ENCODE data around the gene BAG3. TPM values are rescaled to one million over a fixed set of nuclear protein-coding genes. Genes with fewer than 3 reads are reported as not detected.
"Not testable (repeated sequence)": the region's sequence is repeated elsewhere in the genome, so short reads cannot be mapped to it uniquely, and the experiment has no call there.

The BAG3 gene
- total RNA-seq, 1 donor from 2014 or later = 24.6 TPM

DNA sequence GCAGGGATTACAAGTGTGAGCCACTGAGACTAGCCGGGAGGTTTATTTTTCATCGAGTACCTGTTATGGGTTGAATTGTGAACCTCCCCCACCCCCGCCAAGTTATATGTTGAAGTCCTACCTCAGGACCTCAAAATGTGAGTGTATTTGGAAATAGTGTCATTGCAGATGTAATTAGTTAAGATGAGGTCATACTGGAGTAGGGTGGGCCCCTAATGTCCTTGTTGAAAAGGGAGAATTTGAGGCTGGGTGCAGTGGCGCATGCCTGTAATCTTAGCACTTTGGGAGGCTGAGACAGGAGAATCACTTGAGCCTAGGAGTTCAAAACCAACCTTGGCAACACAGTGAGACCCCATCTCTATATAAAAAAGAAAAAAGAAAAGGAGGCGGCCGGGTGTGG lies 10.8 kb upstream of the BAG3 start:
- intact Hi-C loops (cut with micrococcal nuclease) = no loop called here

DNA sequence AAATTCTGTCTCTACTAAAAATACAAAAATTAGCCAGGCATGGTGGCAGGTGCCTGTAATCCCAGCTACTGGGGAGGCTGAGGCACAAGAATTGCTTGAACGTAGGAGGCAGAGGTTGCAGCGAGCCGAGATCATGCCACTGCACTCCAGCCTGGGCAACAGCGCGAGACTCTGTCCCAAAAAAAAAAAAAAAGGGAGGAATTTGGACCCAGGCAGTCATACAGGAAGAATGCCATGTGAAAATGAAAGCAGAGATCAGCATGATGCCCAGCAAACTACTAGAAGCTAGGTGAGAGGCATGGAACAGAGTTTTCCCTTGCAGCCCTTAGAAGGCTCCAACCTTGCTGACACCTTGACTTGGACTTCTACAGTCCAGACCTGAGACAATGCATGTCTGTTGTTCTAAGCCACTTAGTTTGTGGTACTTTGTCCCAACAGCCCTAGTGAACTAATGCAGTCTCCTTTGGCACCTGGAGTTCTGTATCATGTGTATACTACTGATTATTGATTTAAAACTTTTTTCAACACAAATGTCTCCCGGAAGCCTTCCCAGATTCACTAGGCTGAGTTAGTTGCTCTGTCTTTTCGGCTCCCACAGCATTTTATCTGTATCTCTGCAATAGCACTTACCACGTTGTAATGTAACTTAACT lies 10.2 kb upstream of the BAG3 start:
- intact Hi-C loops (cut with micrococcal nuclease) = no loop called here

DNA sequence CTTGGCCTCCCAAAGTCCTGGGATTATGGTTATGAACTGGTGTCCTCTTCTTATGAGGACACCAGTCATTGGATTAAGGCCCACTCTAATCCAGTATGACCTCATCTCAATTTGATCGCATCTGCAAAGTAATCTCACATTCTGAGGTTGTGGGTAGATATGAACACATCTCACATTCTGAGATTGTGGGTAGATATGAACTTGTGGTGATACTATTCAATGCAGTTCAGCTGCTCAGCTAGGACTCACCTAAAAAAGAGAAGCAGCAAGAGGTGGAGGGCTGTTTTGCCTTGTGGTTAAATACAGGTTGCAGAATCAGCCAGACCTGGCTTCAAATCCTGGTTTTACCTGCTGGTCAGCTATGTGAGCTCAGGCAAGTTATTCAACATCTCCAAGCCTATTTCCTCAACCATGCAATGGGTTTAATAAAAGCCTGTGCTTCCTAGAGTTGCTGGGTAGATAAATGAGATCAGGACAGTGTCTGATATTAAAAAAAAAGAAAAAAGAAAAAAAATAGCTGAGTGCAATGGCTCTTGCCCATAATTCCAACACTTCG lies 8.5 kb upstream of the BAG3 start:
- intact Hi-C loops (cut with micrococcal nuclease) = no loop called here

DNA sequence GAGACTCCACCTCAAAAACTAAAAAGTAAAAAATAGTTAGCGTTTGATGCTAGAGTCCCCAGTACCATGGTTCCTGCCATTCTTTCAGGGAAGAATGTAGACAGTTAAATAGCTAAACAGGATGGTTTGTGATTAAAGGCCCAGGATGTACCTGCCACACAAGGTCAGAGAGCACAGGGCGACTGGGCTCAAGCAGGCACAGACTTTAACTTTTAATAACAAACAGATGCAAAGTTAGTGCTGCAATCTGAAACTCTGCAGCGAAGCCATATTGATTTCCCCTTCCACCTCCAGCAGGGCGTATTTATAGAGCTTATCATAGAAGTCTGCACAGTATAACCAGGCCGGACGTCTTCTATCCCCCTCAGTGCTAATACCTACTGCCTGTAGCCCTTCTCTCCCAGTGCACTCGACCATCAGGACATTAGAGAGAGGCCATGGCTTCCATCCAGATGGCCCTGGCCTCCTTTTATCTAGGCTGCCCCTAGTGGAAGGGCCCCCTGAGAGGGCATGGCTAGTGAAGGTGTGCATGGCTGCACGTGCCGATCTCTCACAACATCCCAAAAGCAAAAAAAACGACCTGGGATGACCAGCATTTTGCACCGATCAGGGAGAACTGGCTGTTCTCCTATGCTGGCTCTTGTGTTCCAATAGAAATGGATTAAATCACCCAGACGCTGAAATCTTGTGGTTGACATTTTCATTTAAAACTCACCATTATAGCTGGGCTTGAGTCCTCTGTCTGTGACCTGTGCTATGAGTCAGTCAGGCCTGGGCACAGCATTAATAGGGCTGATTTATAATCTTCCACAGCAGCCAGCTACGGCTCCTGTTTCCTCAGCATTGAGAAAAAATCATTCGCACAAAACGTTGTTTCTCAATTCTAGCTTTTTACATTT lies 7.6 kb upstream of the BAG3 start:
- intact Hi-C loops (cut with micrococcal nuclease) = no loop called here

DNA sequence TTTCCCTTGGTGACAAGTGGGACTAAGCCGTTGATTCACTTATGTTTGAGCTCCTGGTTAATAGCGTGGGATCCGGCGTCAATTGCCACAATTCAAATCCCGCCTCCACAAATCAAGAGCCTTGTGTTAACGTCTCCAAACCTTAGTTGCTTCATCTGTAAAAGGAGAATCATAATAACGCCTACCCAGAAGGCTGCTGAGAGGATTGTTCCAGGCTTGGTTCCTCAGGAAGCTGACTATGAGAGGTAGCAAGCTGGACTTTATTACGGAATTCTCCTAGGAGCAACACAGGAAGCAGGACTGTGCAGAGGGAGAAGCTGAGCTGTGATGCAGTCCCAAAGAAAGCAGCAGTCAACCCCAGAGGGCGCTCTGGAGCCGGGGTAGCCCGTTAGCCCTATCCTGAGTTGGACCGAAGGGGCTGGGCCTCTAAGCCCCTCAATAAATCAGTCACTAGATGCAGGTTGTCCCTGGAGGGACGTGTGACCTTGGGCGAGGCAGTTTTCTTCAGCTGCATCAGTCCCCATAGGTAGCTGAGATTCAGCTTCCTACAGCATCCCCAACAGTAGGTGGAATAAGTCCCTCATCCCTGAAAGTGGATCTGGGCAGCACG lies 6.9 kb upstream of the BAG3 start:
- intact Hi-C loops (cut with micrococcal nuclease) = no loop called here

DNA sequence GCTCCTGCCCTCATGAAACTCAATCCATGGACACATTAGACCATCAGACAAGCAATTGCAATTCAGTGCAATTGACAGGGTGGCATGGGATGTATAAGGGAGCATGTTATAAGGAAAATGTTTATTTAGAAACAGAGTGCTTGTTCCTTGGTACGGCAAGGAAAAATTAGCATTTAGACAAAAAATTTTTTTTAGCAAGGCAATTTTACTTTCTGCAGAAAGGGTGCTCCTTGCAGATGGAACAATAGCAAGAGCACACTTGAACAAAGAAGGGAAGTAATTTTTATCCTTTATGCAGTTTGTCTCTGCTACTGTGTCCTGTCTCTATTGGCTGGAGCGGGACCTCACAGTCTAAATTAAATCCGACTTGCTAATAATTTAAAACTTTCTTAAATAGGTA lies 6.2 kb upstream of the BAG3 start:
- intact Hi-C loops (cut with micrococcal nuclease) = no loop called here

DNA sequence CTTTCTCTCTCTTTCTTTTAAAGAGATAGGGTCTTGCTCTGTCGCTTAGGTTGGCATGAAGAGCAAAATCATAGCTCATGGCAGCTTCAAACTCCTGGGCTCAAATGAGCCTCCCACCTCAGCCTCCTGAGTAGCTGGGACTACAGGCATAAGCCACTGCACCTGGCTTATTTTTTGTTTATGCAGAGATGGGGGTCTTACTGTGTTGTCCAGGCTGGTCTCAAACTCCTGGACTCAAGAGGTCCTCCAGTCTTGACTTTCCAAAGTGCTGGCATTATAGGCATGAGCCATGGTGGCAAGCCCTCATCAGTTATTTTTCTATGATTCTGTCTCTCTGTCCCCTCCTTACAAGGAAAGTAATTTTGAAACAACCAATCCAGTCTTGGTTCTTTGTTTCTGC lies 1.1 kb upstream of the BAG3 start:
- intact Hi-C loops (cut with micrococcal nuclease) = loop anchor here (2.0 kb wide), 5 partner anchors 343 to 895 kb away; partner anchors contain the start of genes CACUL1, DENND10 and NANOS1

DNA sequence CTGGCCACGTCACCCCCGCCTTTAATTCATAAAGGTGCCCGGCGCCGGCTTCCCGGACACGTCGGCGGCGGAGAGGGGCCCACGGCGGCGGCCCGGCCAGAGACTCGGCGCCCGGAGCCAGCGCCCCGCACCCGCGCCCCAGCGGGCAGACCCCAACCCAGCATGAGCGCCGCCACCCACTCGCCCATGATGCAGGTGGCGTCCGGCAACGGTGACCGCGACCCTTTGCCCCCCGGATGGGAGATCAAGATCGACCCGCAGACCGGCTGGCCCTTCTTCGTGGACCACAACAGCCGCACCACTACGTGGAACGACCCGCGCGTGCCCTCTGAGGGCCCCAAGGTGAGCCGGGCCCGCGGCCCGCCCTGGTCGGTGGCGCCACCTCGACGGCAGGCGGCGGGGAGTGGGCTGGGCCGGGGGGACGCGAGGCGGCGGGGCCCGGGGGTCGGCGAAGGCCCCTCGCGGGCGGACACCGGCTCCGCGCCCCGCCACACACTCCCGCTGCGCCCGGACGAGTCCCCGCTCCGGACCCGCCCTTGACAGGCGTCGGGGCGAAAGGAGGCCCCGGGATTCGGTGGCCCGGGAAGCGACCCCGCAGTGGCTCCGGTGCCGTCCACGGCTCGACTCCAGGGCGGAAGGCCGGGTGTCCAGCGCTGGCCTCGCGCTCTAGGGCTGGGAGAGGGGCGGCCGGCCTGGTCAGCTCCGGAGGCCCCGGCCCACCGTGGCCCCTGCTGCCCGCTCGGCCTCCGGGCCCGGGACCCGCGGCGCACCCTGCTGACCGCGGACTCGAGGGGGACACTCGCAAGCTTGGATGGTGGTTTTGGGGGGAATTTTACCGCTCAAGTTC lies 557 bp downstream of the BAG3 start:
- intact Hi-C loops (cut with micrococcal nuclease) = loop anchor here (1.0 to 2.0 kb wide), 15 partner anchors 54 to 897 kb away; partner anchors contain the start of genes CACUL1, DENND10, EIF3A and GRK5

DNA sequence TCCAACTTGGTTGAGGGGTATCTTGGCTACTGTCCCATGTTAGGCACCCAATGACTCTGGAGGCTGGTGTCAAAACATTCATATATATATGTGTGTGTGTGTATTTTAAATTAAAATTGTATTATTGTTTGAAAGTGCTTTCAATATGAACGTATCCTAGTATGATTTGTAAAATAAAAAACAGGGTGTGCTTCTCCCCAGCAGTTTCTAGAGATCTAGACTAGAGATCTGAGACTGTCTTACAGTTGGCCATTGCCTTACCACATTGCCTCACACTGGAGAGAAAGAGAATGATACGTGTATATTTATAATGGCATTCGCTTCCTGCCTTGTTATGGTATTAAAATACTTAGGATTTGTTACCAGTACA lies 1.2 kb downstream of the BAG3 start:
- intact Hi-C loops (cut with micrococcal nuclease) = loop anchor here (1.0 to 2.0 kb wide), 9 partner anchors 53 to 572 kb away; partner anchors contain the start of genes EIF3A, GRK5, MCMBP and PRDX3

DNA sequence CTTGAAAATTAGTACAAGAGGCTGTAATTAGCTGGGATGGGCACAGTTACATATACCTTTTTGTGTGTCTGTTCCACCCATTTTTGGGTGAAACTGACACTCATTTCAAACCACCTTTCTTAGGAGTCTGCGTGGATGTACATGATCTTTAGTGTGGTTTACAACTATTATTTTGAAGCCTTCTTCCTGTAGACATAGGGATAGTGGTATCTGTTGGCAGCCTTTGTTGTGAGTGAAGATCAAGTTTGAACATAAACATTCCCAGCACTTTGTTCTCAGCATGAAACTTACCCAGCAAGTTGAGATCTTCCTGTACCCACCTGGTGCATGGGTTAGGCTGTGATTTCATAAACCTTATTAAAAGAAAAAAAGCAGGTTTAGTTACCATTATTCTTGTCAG lies 2.0 kb downstream of the BAG3 start:
- intact Hi-C loops (cut with micrococcal nuclease) = loop anchor here (1.0 to 2.0 kb wide), 3 partner anchors 220 to 474 kb away; partner anchors contain the start of genes MCMBP, PRDX3 and SEC23IP

DNA sequence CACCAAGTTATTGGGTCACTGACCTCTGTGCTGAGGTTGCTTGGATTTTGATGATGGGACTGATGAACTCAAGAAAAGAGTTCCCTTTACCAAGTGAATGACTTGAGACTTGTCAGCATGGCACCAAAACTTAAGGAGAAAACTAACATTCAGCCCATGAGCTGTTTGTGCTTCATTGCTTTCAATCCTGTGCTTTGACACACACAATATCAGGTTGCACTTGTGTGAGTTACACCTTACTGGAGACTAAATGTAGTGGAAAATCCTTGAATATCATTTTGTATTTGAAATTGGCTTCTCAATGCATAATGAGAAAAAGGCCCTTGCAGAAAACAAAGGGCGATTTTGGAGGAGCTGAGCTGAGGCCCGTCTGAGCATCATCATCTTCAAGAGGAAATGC lies 2.7 kb downstream of the BAG3 start:
- intact Hi-C loops (cut with micrococcal nuclease) = loop anchor here (1.0 to 2.0 kb wide), 3 partner anchors 219 to 475 kb away; partner anchors contain the start of genes MCMBP, PRDX3 and SEC23IP

DNA sequence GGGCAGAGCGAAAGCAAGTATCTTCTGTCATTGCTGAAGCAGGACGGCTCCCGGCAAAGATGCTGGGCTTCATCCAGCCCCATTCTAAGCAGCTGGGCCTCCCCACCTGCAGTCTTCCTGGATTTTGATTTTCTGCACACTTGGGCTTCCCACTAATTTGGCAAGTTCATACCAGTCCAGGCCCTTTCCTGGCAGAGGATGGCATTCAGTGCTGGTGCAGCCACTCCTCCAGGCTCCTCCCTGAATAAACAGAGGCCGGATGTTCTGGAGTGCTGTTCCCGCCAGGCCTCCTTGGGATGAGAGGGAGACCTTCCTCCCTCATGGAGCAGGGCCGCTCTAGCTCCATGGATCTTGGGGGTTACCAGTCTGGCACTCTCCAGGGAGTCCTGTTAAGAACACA lies 3.4 kb downstream of the BAG3 start:
- intact Hi-C loops (cut with micrococcal nuclease) = no loop called here

DNA sequence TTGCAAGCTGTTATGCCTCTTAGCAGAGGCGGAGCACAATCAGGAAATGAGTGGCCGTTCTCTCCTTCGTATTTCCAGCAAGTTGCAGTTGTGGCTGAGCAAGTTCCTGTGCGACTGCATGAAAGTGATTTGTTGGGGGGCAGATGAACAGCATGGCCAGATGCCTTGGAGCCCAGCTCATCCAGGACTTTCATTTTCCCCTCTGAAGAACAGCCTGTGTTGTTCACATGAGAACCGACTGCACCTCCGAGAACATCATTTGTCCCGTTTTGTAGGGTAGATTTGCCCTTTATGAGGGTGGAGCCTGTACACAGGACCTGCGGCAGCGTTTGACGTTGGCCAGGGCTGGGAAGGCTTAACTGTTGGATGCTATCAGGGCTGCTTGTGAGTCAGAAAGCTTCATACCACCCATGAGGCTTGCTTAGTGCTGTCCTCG lies 4.4 kb downstream of the BAG3 start:
- intact Hi-C loops (cut with micrococcal nuclease) = loop anchor here (1.0 kb wide), 2 partner anchors 9 to 31 kb away; no protein-coding TSS in a partner anchor

DNA sequence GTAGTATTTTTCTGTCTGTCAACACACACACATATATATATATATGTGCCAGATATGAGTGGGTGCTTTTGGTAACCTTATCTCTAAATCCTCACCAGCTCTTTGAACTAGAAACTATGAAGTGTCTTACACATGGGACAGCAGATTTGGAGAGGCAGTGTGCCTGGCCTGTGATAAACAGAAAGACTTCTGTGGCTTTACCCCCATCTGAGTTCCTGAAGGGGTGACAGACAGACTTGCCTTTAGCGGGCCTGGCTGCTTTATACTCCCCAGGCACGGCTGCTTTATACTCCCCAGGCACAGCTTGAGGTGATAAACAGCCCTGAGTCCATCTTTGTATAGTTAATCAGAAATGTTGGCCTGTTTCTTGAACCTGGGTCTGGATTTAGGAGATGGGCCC lies 5.6 kb downstream of the BAG3 start:
- intact Hi-C loops (cut with micrococcal nuclease) = no loop called here

DNA sequence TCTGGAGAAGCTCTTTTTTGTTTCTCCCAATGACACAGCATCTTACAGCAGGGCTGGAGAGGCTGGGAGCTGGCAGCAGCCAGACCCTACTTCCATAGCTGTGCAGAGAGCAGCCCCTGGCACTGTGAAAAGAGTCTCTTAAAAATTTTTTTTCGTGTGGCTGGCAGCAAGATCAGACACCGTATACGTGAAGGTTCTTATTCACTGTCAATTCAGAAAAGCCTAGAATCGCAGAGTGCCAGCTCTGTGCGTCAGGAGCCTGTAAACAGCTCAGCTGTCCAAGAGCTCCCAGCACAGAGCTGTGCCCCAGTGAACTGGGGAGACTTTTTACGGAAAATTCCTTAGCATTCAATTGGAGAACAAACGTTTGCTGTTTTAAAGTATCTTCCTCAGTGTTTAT lies 6.5 kb downstream of the BAG3 start:
- intact Hi-C loops (cut with micrococcal nuclease) = no loop called here

DNA sequence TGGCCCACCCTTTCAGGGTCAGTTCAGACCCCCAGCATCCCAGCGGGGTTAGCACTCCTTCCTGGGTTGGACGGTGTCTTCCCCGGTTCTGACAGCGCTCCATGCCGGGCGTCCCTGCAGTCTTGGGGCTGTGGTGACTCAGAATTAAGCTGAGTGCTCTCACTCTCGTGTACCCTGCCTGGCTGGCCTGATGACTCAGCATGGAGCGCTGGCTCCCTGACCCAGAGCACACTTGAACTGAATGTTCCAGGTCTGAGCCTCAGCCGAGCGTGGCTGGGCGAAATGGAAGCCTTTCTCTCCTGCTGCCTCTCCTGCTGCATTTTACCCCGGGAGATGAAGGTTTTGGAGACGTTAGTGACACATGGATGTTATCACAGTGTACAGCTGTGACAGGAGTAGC lies 7.1 kb downstream of the BAG3 start:
- intact Hi-C loops (cut with micrococcal nuclease) = no loop called here

DNA sequence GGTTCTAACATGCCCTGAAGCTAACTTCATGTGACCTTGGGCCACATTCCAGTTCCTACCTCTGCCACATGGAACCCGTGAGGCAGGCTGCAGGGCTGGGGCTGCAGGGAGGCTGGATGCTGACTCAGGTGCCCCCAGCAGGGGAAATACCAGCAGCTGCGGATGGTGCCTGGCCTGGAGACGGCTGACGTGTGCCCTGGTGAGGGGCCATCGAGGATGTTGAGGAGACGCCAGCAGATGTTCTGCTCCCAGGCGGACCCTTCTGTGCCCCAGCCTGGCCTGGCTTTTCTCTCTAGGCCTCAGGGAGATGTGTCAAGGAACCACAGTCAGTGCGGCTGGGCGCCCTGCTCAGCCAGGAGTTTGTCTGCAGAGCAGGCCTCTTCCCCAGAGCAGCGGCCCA lies 8.8 kb downstream of the BAG3 start:
- intact Hi-C loops (cut with micrococcal nuclease) = no loop called here

DNA sequence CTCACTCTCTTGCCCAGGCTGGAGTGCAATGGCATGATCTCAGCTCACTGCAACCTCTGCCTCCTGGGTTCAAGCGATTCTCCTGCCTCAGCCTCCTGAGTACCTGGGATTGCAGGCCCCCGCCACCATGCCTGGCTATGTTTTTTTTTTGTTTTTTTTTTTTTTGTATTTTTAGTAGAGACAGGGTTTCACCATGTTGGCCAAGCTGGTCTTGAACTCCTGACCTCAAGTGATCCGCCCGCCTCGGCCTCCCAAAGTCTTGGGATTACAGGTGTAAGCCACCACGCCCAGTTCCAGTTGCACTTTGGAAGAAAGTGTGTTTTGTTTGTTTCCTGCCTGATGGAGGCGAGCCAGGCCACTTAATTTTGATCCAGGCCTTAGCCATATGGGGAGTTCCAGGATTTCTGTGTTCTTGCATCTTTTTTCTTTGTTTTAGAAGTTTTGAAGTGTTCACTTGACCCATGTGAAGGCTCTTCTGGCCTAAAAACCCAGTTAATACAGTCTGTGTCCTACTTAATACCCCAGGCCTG lies 11.0 kb downstream of the BAG3 start:
- intact Hi-C loops (cut with micrococcal nuclease) = not testable (repeated sequence)

DNA sequence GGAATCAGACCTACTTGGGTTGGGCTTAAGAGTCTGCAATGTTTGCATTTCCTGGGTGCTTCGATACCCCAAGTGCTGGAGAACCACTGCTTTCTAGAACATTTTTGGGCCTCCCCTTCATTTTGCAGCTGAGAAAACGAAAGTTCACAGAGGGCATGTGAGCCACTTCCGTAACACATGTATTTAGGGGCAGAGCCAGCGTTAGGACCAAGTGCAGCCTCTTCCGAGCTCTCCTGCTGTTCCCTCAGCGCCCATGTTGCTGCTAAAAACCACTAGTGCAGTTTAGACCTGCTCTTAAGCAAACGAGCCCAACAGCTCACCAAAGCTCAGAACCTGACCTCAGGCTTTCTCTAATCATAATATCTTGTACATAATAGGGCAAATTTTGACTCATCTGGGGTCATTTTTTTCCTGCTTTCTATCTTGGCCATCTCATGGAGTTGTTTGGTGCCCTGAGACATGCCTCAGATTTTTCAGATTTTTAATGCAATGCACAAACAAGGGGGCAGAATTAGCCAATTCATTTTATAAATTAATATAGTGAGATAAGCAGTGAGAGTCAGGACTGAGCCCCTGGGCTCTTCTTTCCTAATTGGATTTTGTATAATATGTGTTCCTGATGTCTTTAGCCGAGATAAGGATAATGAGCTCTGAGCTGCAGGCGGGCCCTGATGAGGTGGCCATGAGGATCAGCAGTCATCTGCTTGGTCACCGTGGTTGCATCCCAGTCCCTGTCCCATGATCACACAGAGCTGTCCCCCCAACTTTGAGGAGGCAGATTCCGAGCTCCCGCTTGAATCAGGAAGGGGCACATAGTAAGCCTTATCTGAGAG lies 12.9 kb downstream of the BAG3 start:
- intact Hi-C loops (cut with micrococcal nuclease) = loop anchor here (1.0 kb wide), 2 partner anchors 9 to 22 kb away; no protein-coding TSS in a partner anchor
